ENCODE results near the gene LSMEM2. TPM values are rescaled to one million over a fixed set of nuclear protein-coding genes. Genes with fewer than 3 reads are reported as not detected.

The LSMEM2 gene
- total and polyA plus RNA-seq, 2 of the 8 experiments (the other 6 are each of a cell fraction or from before 2014, with no cell fraction given), result 0.58 to 0.68 TPM

- Histone ChIP-seq H3K18ac (ENCODE audit: extremely low read depth, low read length) (no peak overlapping the region), H4K5ac (ENCODE audit: insufficient read length, low read depth, low read length) (no peak overlapping the region), H3K79me1 (ENCODE audit: low read depth, low read length) (peaks cover 32% of the 10 kb centered on the region), H2BK5ac (ENCODE audit: low read depth, low read length) (0 out of 2 replicates have a peak overlapping the region, but pooled peaks have one; percentile 52), H3K4ac (replicated peaks; ENCODE audit: insufficient read length, low read depth, low read length) (no peak overlapping the region), H2AFZ (ENCODE audit: low read length) (no peak overlapping the region), H2BK20ac (ENCODE audit: low read length) (no peak overlapping the region), H2BK12ac (ENCODE audit: low read depth, low read length) (no peak overlapping the region), H3K9me3 (ENCODE audit: insufficient read depth in 2 of 2, low read depth in 1 of 2, low read length in 1 of 2) (no peaks in the 10 kb centered on the region), H4K20me1 (replicated peaks in 1 of 2; ENCODE audit: control insufficient read depth in 1 of 2, insufficient read depth in 2 of 2, low read length in 2 of 2) (peaks cover 15 to 46% of the 10 kb centered on the region in 2 experiments), H2BK120ac (replicated peaks; ENCODE audit: low read depth, low read length) (no peak overlapping the region), H3K4me2 (ENCODE audit: insufficient read depth in 1 of 2, low read depth in 2 of 2, low read length in 2 of 2) (no peak overlapping the region), H3K56ac (replicated peaks; ENCODE audit: insufficient read length, low read depth, low read length) (no peak overlapping the region), H3K27ac (ENCODE audit: low read depth, low read length) (no peak overlapping the region), H3K14ac (ENCODE audit: insufficient read length) (no peak overlapping the region), H3K23me2 (ENCODE audit: low read depth, low read length) (no peaks in the 10 kb centered on the region), H3K4me1 (replicated peaks in 1 of 4; ENCODE audit: control insufficient read depth in 3 of 4, insufficient read depth in 4 of 4, low read length in 3 of 4) (peaks cover 5 to 14% (median 9%) of the 10 kb centered on the region in 4 experiments), H3K4me3 (ENCODE audit: extremely low read depth in 1 of 4, insufficient read depth in 2 of 4, low read depth in 3 of 4, low read length in 4 of 4) (no peak overlapping the region), H3K27me3 (replicated peaks in 1 of 4; ENCODE audit: control insufficient read depth in 3 of 4, extremely low read depth in 1 of 4, insufficient read depth in 3 of 4, low read length in 3 of 4) (no peaks in the 10 kb centered on the region), H3K79me2 (ENCODE audit: control insufficient read depth in 1 of 2, insufficient read depth in 2 of 2, low read length in 2 of 2) (peaks cover 0 to 57% of the 10 kb centered on the region in 2 experiments; a peak in 3 of 4 replicates), H3K9ac (replicated peaks in 1 of 4; ENCODE audit: extremely low read depth in 1 of 4, low read depth in 3 of 4, low read length in 3 of 4) (no peak overlapping the region), H2AK5ac (ENCODE audit: low read depth, low read length) (no peak overlapping the region), H2BK15ac (ENCODE audit: low read length) (no peak overlapping the region), H3K36me3 (ENCODE audit: control insufficient read depth in 2 of 4, insufficient read depth in 4 of 4, low read length in 3 of 4) (peaks cover 3 to 16% (median 8%) of the 10 kb centered on the region in 4 experiments; a peak in 6 of 8 replicates), H3K23ac (ENCODE audit: insufficient read length) (no peak overlapping the region), H4K8ac (ENCODE audit: extremely low read depth, insufficient read depth, low read length) (no peak overlapping the region), H4K91ac (replicated peaks; ENCODE audit: insufficient read length, low read length) (no peak overlapping the region)
- ChIA-PET CTCF (ENCODE audit: partially characterized antibody) (interaction anchor here (0.8 to 53.5 kb wide), 8 partner anchors 7 to 164 kb away, joined by 3 to 2149 read pairs (median 30); partner anchors contain the start of genes GNAI2, GNAT1, SEMA3B and SLC38A3), POLR2A (ENCODE audit: partially characterized antibody) (interaction anchor here (0.9 to 4.1 kb wide), 4 partner anchors 8 to 39 kb away, joined by 3 to 22 read pairs (median 5); partner anchors contain the start of gene GNAI2)
- FAIRE-seq (no peak), DNase-seq (ENCODE audit: low read depth in 1 of 2, low spot score in 2 of 2) (no peak)
- 94% methylated on average over 2 of the region's 4 CpGs; no CpG with 5 or more reads in 1 of the 2 experiments for WGBS, 2 experiments (ENCODE audit: extremely low coverage in 1 of 2, insufficient coverage in 1 of 2, insufficient read length in 1 of 2, insufficient replicate concordance in 2 of 2, low coverage in 1 of 2, low lambda C conversion rate in 2 of 2, missing lambda C conversion rate in 1 of 2)
- no peak for TF ChIP-seq POLR2AphosphoS5 (IDR thresholded peaks at IDR 0.05; ENCODE audit: low read depth, low read length)
- TF ChIP-seq CTBP2 (IDR thresholded peaks at IDR 0.05; ENCODE audit: borderline replicate concordance, insufficient read depth, insufficient read length, low read length), result no peak
- TF ChIP-seq KDM1A (IDR thresholded peaks at IDR 0.05; ENCODE audit: borderline replicate concordance, low read length), result no peak
- TF ChIP-seq PHF8 (conservative IDR thresholded peaks at IDR 0.05; ENCODE audit: low read depth, low read length), result no peak
- no peak for TF ChIP-seq GTF2F1 (IDR thresholded peaks at IDR 0.05; ENCODE audit: borderline replicate concordance, low read depth, low read length)
- TF ChIP-seq POLR2A (IDR thresholded peaks at IDR 0.05; ENCODE audit: control extremely low read depth in 1 of 2, low read depth in 2 of 2, low read length in 2 of 2), result no peak
- no peak for TF ChIP-seq KDM5A (IDR thresholded peaks at IDR 0.05; ENCODE audit: low read length)
These were observed 28.4 kb upstream of the LSMEM2 start for GRCh38 chr3:50250514-50250913.
